ENCODE results near the gene RALGPS2.
"Not testable (repeated sequence)": the region's sequence is repeated elsewhere in the genome, so short reads cannot be mapped to it uniquely, and the experiment has no call there.

The RALGPS2 gene

GRCh38 chr1:178726087-178726517 is 1.1 kb downstream of the RALGPS2 start:
- DNase-seq: peak; percentile 90

- no peak for DNase-seq
Measured at GRCh38 chr1:178726545-178726944, 1.5 kb downstream of the RALGPS2 start.

- peak; percentile 21 for DNase-seq
Measured at GRCh38 chr1:178727014-178727895, 2.2 kb downstream of the RALGPS2 start.

GRCh38 chr1:178733972-178734371 is 8.9 kb downstream of the RALGPS2 start:
- no peak for DNase-seq

- DNase-seq: no peak
Measured at GRCh38 chr1:178738780-178739179, 13.7 kb downstream of the RALGPS2 start.

GRCh38 chr1:178739285-178740045 is 14.4 kb downstream of the RALGPS2 start:
- no peak for DNase-seq

GRCh38 chr1:178740491-178740890 is 15.4 kb downstream of the RALGPS2 start:
- no peak for DNase-seq

GRCh38 chr1:178740924-178741323 is 15.9 kb downstream of the RALGPS2 start:
- DNase-seq: no peak

GRCh38 chr1:178743801-178744200 is 18.8 kb downstream of the RALGPS2 start:
- DNase-seq: no peak

GRCh38 chr1:178745260-178745659 is 20.2 kb downstream of the RALGPS2 start:
- no peak for DNase-seq

- no peak for DNase-seq
Measured at GRCh38 chr1:178746345-178746744, 21.3 kb downstream of the RALGPS2 start.

- DNase-seq: not testable (repeated sequence)
Measured at GRCh38 chr1:178747361-178747760, 22.3 kb downstream of the RALGPS2 start.

GRCh38 chr1:178749581-178750166 is 24.6 kb downstream of the RALGPS2 start:
- no peak for DNase-seq

- no peak for DNase-seq
Measured at GRCh38 chr1:178751046-178751445, 26.0 kb downstream of the RALGPS2 start.

GRCh38 chr1:178752891-178753290 is 27.8 kb downstream of the RALGPS2 start:
- DNase-seq: no peak

GRCh38 chr1:178754655-178755256 is 29.7 kb downstream of the RALGPS2 start:
- not testable (repeated sequence) for DNase-seq

- no peak for DNase-seq
Measured at GRCh38 chr1:178768423-178768822, 43.4 kb downstream of the RALGPS2 start.

GRCh38 chr1:178772952-178773351 is 47.9 kb downstream of the RALGPS2 start:
- DNase-seq: no peak

- peak; percentile 64 for DNase-seq
Measured at GRCh38 chr1:178774263-178774662, 49.2 kb downstream of the RALGPS2 start.

- no peak for DNase-seq
Measured at GRCh38 chr1:178776553-178776952, 51.5 kb downstream of the RALGPS2 start.

- peak; percentile 6 for DNase-seq
Measured at GRCh38 chr1:178781533-178782330, 56.7 kb downstream of the RALGPS2 start.

GRCh38 chr1:178784131-178784536 is 59.1 kb downstream of the RALGPS2 start:
- no peak for DNase-seq

Data from eye (tissue), 1 donor.